CD4-positive, CD25-positive, alpha-beta regulatory T cell (primary cell): ENCODE measurements around the gene EBF3. TPM values are rescaled to one million over a fixed set of nuclear protein-coding genes. Genes with fewer than 3 reads are reported as not detected.

ENCODE experiments used
- ATAC-seq, 2 donors: fragments of 150-1000 bp; cut with Tn5 transposase; one replicate each; pipeline ENCODE4 v1.10.0; 2021; ENCODE audit warnings: low read depth in 2 of 2, moderate number of reproducible peaks in 2 of 2, moderate library complexity in 1 of 2
- DNase-seq, 3 donors: peaks; one replicate each; pipeline versions ENCODE4 v3.0.0 to v3.0.0-alpha.2; 2012 to 2022; ENCODE audit warnings: mixed read lengths in 1 of 3
- H3K27ac ChIP-seq: one replicate; pipeline ENCODE4 v1.7.0; 2013; ENCODE audit warnings: mild to moderate bottlenecking, low read length; ENCODE audit not compliant: insufficient read depth, poor library complexity, severe bottlenecking
- H3K27me3 ChIP-seq: one replicate; pipeline ENCODE4 v1.7.0; 2013; ENCODE audit warnings: low read length; ENCODE audit not compliant: control insufficient read depth, insufficient read depth
- H3K36me3 ChIP-seq: one replicate; pipeline ENCODE4 v1.7.0; 2013; ENCODE audit warnings: mild to moderate bottlenecking, low read length, moderate library complexity; ENCODE audit not compliant: control insufficient read depth, insufficient read depth
- H3K4me1 ChIP-seq: 2 replicates; pipeline ENCODE4 v1.7.0; 2013; ENCODE audit warnings: mild to moderate bottlenecking, low read length; ENCODE audit not compliant: insufficient read depth, control insufficient read depth, poor library complexity, severe bottlenecking
- H3K4me3 ChIP-seq: one replicate; pipeline ENCODE4 v1.7.0; 2013; ENCODE audit warnings: low read depth, mild to moderate bottlenecking, low read length, moderate library complexity
- H3K9me3 ChIP-seq, 2 experiments: 1 replicate in 1 of 2; 2 replicates in 1 of 2; pipeline ENCODE4 v1.7.0; 2013; ENCODE audit warnings: low read length in 2 of 2, mild to moderate bottlenecking in 1 of 2, moderate library complexity in 1 of 2; ENCODE audit not compliant: control insufficient read depth in 2 of 2
- H3K27ac Mint-ChIP-seq, 3 donors: one replicate each; pipeline ENCODE4 v1.8.0; 2020 to 2022; ENCODE audit warnings: mild to moderate bottlenecking in 3 of 3, mixed read lengths in 3 of 3, moderate library complexity in 2 of 3
- H3K27me3 Mint-ChIP-seq: one replicate; pipeline ENCODE4 v1.8.0; 2022; ENCODE audit warnings: mild to moderate bottlenecking, mixed read lengths
- H3K36me3 Mint-ChIP-seq: one replicate; pipeline ENCODE4 v1.8.0; 2020; ENCODE audit warnings: mixed read lengths
- H3K4me1 Mint-ChIP-seq, 4 donors: one replicate each; pipeline ENCODE4 v1.8.0; 2020 to 2022; ENCODE audit warnings: mixed read lengths in 4 of 4, mild to moderate bottlenecking in 1 of 4
- H3K4me3 Mint-ChIP-seq, 4 donors: one replicate each; pipeline ENCODE4 v1.8.0; 2020 to 2022; ENCODE audit warnings: mild to moderate bottlenecking in 4 of 4, mixed read lengths in 4 of 4, moderate library complexity in 3 of 4
- H3K9me3 Mint-ChIP-seq, 7 donors: one replicate each; pipeline ENCODE4 v1.8.0; 2020 to 2022; ENCODE audit warnings: mixed read lengths in 7 of 7, mild to moderate bottlenecking in 3 of 7, moderate library complexity in 2 of 7
- polyA plus RNA-seq, 4 donors: library from polyadenylated mRNA; unstranded; fragments of 300-500 nt; fragmentation: Illumina TruSeq; gene quantifications; one replicate each; pipeline ENCODE4 v1.2.3, GENCODE V29; 2021
- total RNA-seq: library from RNA; stranded (reverse); gene quantifications from one replicate; pipeline ENCODE4 v1.2.3, GENCODE V29; 2022

Gene EBF3
- total and polyA plus RNA-seq, 5 donors from 2014 or later, result not detected

- no peaks in the 10 kb centered on the region for H3K36me3 ChIP-seq
- H3K4me3 ChIP-seq, result no peak overlapping the region
- Mint-ChIP-seq H3K27me3 (peaks cover 64% of the 10 kb centered on the region), H3K36me3 (no peaks in the 10 kb centered on the region), H3K4me1 (peaks cover 10 to 45% (median 20%) of the 10 kb centered on the region in 4 donors), H3K4me3 (peak overlapping the region in 3 of 4 donors; percentile 43 to 79 (median 44)), H3K27ac (peak overlapping the region in 2 of 3 donors; percentile 14 to 69), H3K9me3 (peaks cover 0 to 6% (median 2%) of the 10 kb centered on the region in 7 donors)
- no peak for ATAC-seq
- no peak for DNase-seq
- H3K4me1 ChIP-seq, result peaks cover 30% of the 10 kb centered on the region
- peaks cover 30% of the 10 kb centered on the region for H3K27me3 ChIP-seq
- H3K9me3 ChIP-seq, result peaks cover 0 to 2% of the 10 kb centered on the region in 2 experiments
- no peak overlapping the region for H3K27ac ChIP-seq
Observed at GRCh38 chr10:129965959-129966358, 1.9 kb upstream of the EBF3 start.

- H3K4me3 Mint-ChIP-seq, result peak overlapping the region in 3 of 4 donors; percentile 44 to 79 (median 57)
- no peak overlapping the region for H3K27ac Mint-ChIP-seq
Observed at GRCh38 chr10:129965425-129965808, 1.3 kb upstream of the EBF3 start.

GRCh38 chr10:129964611-129965424 lies 744 bp upstream of the EBF3 start:
- no peaks in the 10 kb centered on the region for H3K36me3 Mint-ChIP-seq
- no peak for ATAC-seq
- Histone ChIP-seq H3K27me3 (peaks cover 27% of the 10 kb centered on the region), H3K4me3 (no peak overlapping the region), H3K27ac (no peak overlapping the region), H3K36me3 (no peaks in the 10 kb centered on the region), H3K9me3 (peaks cover 0 to 7% of the 10 kb centered on the region in 2 experiments), H3K4me1 (peaks cover 27% of the 10 kb centered on the region)
- H3K27ac Mint-ChIP-seq, result no peak overlapping the region
- peaks cover 62% of the 10 kb centered on the region for H3K27me3 Mint-ChIP-seq
- H3K4me1 Mint-ChIP-seq, result peaks cover 10 to 45% (median 20%) of the 10 kb centered on the region in 4 donors
- peaks cover 0 to 7% (median 2%) of the 10 kb centered on the region in 7 donors for H3K9me3 Mint-ChIP-seq
- H3K4me3 Mint-ChIP-seq, result peak overlapping the region; percentile 54 to 79 (median 60)
- DNase-seq, result no peak

More at GRCh38 chr10:129965425-129965808, 1.3 kb upstream of the EBF3 start:
- ATAC-seq (no peak), DNase-seq (no peak)
- Histone ChIP-seq H3K27me3 (peaks cover 31% of the 10 kb centered on the region), H3K36me3 (no peaks in the 10 kb centered on the region), H3K27ac (no peak overlapping the region), H3K9me3 (peaks cover 1 to 2% of the 10 kb centered on the region in 2 experiments), H3K4me3 (no peak overlapping the region), H3K4me1 (peaks cover 27% of the 10 kb centered on the region)
- Mint-ChIP-seq H3K36me3 (no peaks in the 10 kb centered on the region), H3K9me3 (peaks cover 0 to 7% (median 2%) of the 10 kb centered on the region in 7 donors), H3K27me3 (peaks cover 64% of the 10 kb centered on the region), H3K4me1 (peaks cover 10 to 48% (median 22%) of the 10 kb centered on the region in 4 donors)

- no peak for ATAC-seq
- Histone ChIP-seq H3K36me3 (no peaks in the 10 kb centered on the region), H3K4me3 (peak overlapping the region; percentile 3), H3K27ac (no peak overlapping the region), H3K27me3 (peaks cover 31% of the 10 kb centered on the region), H3K9me3 (peaks cover 0 to 9% of the 10 kb centered on the region in 2 experiments), H3K4me1 (peaks cover 41% of the 10 kb centered on the region)
- no peaks in the 10 kb centered on the region for H3K36me3 Mint-ChIP-seq
- H3K27me3 Mint-ChIP-seq, result peaks cover 62% of the 10 kb centered on the region
- DNase-seq, result no peak
- H3K27ac Mint-ChIP-seq, result peak overlapping the region in 1 of 3 donors; percentile 30
- peaks cover 0 to 7% (median 2%) of the 10 kb centered on the region in 7 donors for H3K9me3 Mint-ChIP-seq
- H3K4me3 Mint-ChIP-seq, result peak overlapping the region; percentile 27 to 87 (median 80)
- H3K4me1 Mint-ChIP-seq, result peaks cover 10 to 49% (median 24%) of the 10 kb centered on the region in 4 donors
Observed at GRCh38 chr10:129962872-129963640, 1.0 kb downstream of the EBF3 start.

- H3K36me3 Mint-ChIP-seq, result no peaks in the 10 kb centered on the region
- no peak for ATAC-seq
- no peak for DNase-seq
- Histone ChIP-seq H3K27me3 (peaks cover 38% of the 10 kb centered on the region), H3K4me1 (peaks cover 41% of the 10 kb centered on the region), H3K9me3 (peaks cover 0 to 12% of the 10 kb centered on the region in 2 experiments), H3K4me3 (peak overlapping the region; percentile 3), H3K36me3 (no peaks in the 10 kb centered on the region), H3K27ac (no peak overlapping the region)
- H3K4me1 Mint-ChIP-seq, result peaks cover 10 to 51% (median 25%) of the 10 kb centered on the region in 4 donors
- peaks cover 70% of the 10 kb centered on the region for H3K27me3 Mint-ChIP-seq
- peak overlapping the region in 1 of 3 donors; percentile 30 for H3K27ac Mint-ChIP-seq
- peak overlapping the region; percentile 27 to 81 (median 72) for H3K4me3 Mint-ChIP-seq
- H3K9me3 Mint-ChIP-seq, result peaks cover 0 to 7% (median 2%) of the 10 kb centered on the region in 7 donors
Observed at GRCh38 chr10:129962031-129962871, 1.8 kb downstream of the EBF3 start.

GRCh38 chr10:129961157-129961701 lies 2.8 kb downstream of the EBF3 start:
- Mint-ChIP-seq H3K27me3 (peaks cover 75% of the 10 kb centered on the region), H3K4me3 (peak overlapping the region; percentile 36 to 81 (median 48)), H3K4me1 (peaks cover 10 to 49% (median 27%) of the 10 kb centered on the region in 4 donors), H3K9me3 (peaks cover 0 to 7% (median 2%) of the 10 kb centered on the region in 7 donors), H3K36me3 (no peaks in the 10 kb centered on the region), H3K27ac (no peak overlapping the region)
- Histone ChIP-seq H3K36me3 (no peaks in the 10 kb centered on the region), H3K27me3 (peaks cover 46% of the 10 kb centered on the region), H3K27ac (no peak overlapping the region), H3K4me3 (no peak overlapping the region), H3K4me1 (peaks cover 41% of the 10 kb centered on the region), H3K9me3 (peaks cover 0 to 14% of the 10 kb centered on the region in 2 experiments)
- ATAC-seq (no peak), DNase-seq (no peak)
